HG02678 (cell line): Measurements from ENCODE around the gene POTED.
"Not testable (repeated sequence)": the region's sequence is repeated elsewhere in the genome, so short reads cannot be mapped to it uniquely, and the experiment has no call there.

Experiments used
- ATAC-seq: cut with Tn5 transposase; IDR thresholded peaks from one replicate; pipeline ENCODE4 v1.9.1; 2021; ENCODE audit warnings: mild to moderate bottlenecking, moderate library complexity; ENCODE audit not compliant: unreplicated experiment

POTED gene

DNA sequence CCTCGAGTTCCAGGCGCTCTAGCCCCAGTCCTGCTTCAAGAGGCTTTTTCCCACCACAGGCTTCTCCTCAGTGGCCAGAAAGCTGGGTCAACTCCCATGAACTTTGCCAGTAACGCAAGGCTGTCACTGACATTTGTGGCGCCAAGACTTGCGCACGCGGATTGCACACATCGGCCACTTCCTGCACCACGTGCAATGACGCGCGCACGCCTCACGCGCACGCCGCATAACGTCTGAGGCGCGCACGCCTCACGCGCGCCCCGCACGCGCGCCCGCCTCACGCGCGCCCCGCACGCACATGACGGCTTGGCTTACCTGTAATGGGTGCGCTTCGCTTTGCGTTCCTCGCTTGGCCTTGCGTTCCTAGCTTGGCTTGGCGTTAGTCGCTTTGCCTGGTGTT lies at the start of gene POTED:
TSS of gene POTED (plus strand) at position 301 of the 400 bp plus-strand sequence. CDS start 452 bp downstream, outside the sequence.
- not testable (repeated sequence) for ATAC-seq

DNA sequence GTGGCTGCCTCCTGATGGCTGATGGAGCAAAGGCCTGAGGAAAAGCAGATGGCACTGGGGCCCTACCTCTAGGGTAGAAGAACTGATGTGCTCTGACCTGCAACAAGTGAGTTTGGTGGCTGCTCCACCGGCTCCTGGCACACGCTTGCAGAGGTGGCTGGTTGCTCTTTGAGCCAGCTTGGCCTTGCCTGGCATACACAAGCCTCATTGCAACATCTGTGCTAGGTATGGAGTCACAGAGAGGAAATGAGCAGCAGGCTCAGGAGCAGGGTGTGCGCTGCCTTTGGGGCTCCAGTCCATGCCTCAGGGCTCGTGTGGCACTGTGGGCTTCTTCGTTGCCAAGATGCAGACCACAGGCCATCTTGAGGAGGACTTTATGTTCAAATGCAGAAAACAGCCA lies 40.5 kb downstream of the POTED start:
- not testable (repeated sequence) for ATAC-seq

DNA sequence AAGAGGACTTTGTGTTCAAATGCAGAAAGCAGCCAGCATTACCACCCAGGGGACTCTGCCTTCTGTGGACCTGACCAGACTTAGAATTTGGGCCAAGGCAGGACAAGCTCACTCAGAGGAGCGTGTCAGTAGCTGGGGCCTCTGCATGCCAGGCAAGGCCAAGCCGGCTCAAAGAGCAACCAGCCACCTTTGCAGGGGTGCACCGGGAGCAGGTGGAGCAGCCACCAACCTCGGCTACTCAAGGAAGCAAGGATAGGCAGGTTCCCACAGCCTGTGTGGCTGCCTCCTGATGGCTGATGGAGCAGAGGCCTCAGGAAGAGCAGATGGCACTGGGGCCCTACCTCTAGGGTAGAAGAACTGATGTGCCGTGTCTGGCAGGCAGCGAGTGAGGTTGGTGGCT lies 42.2 kb downstream of the POTED start:
- not testable (repeated sequence) for ATAC-seq
